DND-41 (cell line): ENCODE results near the gene RASD1.

ENCODE experiments used
- ATAC-seq: fragments of 200-7000 bp; cut with Tn5 transposase; 3 replicates; pipeline ENCODE4 v1.9.1; 2021; ENCODE audit warnings: low read depth; ENCODE audit not compliant: insufficient read depth
- DNase-seq: peaks from one replicate; pipeline ENCODE4 v3.0.0-alpha.2; 2020
- H2AFZ ChIP-seq: 2 replicates; pipeline ENCODE4 v1.6.0; 2012; ENCODE audit warnings: low read depth, low read length
- H3K27ac ChIP-seq: 2 replicates; pipeline ENCODE4 v1.5.1; 2012; ENCODE audit warnings: low read length, inconsistent platforms
- H3K27me3 ChIP-seq: fragments of 200-600 bp; sonication (generic); 2 replicates; pipeline ENCODE4 v1.6.0; 2012; ENCODE audit warnings: low read length, mild to moderate bottlenecking, inconsistent platforms; ENCODE audit not compliant: insufficient read depth, poor library complexity
- H3K36me3 ChIP-seq: 2 replicates; pipeline ENCODE4 v1.5.1; 2012; ENCODE audit warnings: low read length, inconsistent platforms; ENCODE audit not compliant: insufficient read depth
- H3K4me1 ChIP-seq: 2 replicates; pipeline ENCODE4 v1.5.1; 2012; ENCODE audit warnings: mild to moderate bottlenecking, low read length; ENCODE audit not compliant: insufficient read depth
- H3K4me2 ChIP-seq: 2 replicates; pipeline ENCODE4 v1.6.0; 2012; ENCODE audit warnings: mild to moderate bottlenecking, moderate library complexity, low read length, inconsistent platforms; ENCODE audit not compliant: insufficient read depth
- H3K4me3 ChIP-seq, 2 experiments: fragments of 200-600 bp in 1 of 2; shearing (Covaris generic) in 1 of 2; 2 replicates each; pipeline ENCODE4 v1.5.1; 2012 to 2016; ENCODE audit warnings: inconsistent platforms in 2 of 2, low read length in 2 of 2, mild to moderate bottlenecking in 2 of 2, low read depth in 1 of 2, moderate library complexity in 1 of 2
- H3K79me2 ChIP-seq: 2 replicates; pipeline ENCODE4 v1.6.0; 2012; ENCODE audit warnings: low read length, inconsistent platforms; ENCODE audit not compliant: insufficient read depth
- H3K9ac ChIP-seq: 2 replicates; pipeline ENCODE4 v1.6.0; 2012; ENCODE audit warnings: low read depth, mild to moderate bottlenecking, inconsistent platforms, low read length, moderate library complexity
- H3K9me3 ChIP-seq: 2 replicates; pipeline ENCODE4 v1.5.1; 2012; ENCODE audit warnings: low read length, moderate library complexity, mild to moderate bottlenecking, inconsistent platforms; ENCODE audit not compliant: insufficient read depth, severe bottlenecking
- H4K20me1 ChIP-seq: 2 replicates; pipeline ENCODE4 v1.6.0; 2012; ENCODE audit warnings: low read length; ENCODE audit not compliant: insufficient read depth
- CTCF ChIP-seq: IDR thresholded peaks from 2 replicates; pipeline ENCODE4 v1.5.1; 2012; ENCODE audit warnings: borderline replicate concordance, low read length, moderate library complexity, mild to moderate bottlenecking; ENCODE audit not compliant: poor library complexity, severe bottlenecking; ENCODE audit errors: extremely low read depth
- EZH2 ChIP-seq: IDR thresholded peaks from 3 replicates; pipeline ENCODE4 v1.6.1; 2012; ENCODE audit warnings: borderline replicate concordance, low read depth, mild to moderate bottlenecking, moderate library complexity, low read length, inconsistent platforms; ENCODE audit not compliant: severe bottlenecking

The RASD1 gene

GRCh38 chr17:17505610-17506171, 9.5 kb upstream of the RASD1 start:
- no peak overlapping the region for H2AFZ ChIP-seq
- H3K9ac ChIP-seq, result no peak overlapping the region
- peaks cover 4% of the 10 kb centered on the region; the same call in 1 of the 2 replicates for H4K20me1 ChIP-seq
- no peak overlapping the region for H3K4me3 ChIP-seq
- DNase-seq (no peak), ATAC-seq (no peak)
- no peaks in the 10 kb centered on the region for H3K79me2 ChIP-seq
- H3K9me3 ChIP-seq, result no peaks in the 10 kb centered on the region
- TF ChIP-seq EZH2, result no peak
- H3K36me3 ChIP-seq, result no peaks in the 10 kb centered on the region
- peaks cover 5% of the 10 kb centered on the region for H3K4me1 ChIP-seq
- no peak overlapping the region for H3K4me2 ChIP-seq
- H3K27me3 ChIP-seq, result no peaks in the 10 kb centered on the region
- H3K27ac ChIP-seq, result no peak overlapping the region

GRCh38 chr17:17505151-17505550, 9.0 kb upstream of the RASD1 start:
- Histone ChIP-seq H4K20me1 (peaks cover 4% of the 10 kb centered on the region; the same call in 1 of the 2 replicates), H3K4me1 (0 out of 2 replicates have a peak, but pooled peaks cover under 1% of the 10 kb centered on the region), H3K36me3 (no peaks in the 10 kb centered on the region), H3K79me2 (no peaks in the 10 kb centered on the region), H3K27me3 (no peaks in the 10 kb centered on the region), H3K27ac (no peak overlapping the region), H3K4me3 (no peak overlapping the region), H3K9me3 (no peaks in the 10 kb centered on the region), H3K4me2 (no peak overlapping the region), H3K9ac (no peak overlapping the region), H2AFZ (no peak overlapping the region)
- no peak for ATAC-seq
- TF ChIP-seq EZH2, result no peak
- no peak for TF ChIP-seq CTCF
- no peak for DNase-seq

GRCh38 chr17:17504341-17505140, 8.3 kb upstream of the RASD1 start:
- Histone ChIP-seq H3K36me3 (no peaks in the 10 kb centered on the region), H3K79me2 (no peaks in the 10 kb centered on the region), H3K9me3 (no peaks in the 10 kb centered on the region), H3K4me1 (no peaks in the 10 kb centered on the region), H3K27ac (no peak overlapping the region), H3K4me3 (no peak overlapping the region), H4K20me1 (peaks cover 4% of the 10 kb centered on the region; the same call in 1 of the 2 replicates), H3K9ac (no peak overlapping the region), H3K27me3 (no peaks in the 10 kb centered on the region), H3K4me2 (no peak overlapping the region), H2AFZ (no peak overlapping the region)
- TF ChIP-seq EZH2 (no peak), CTCF (no peak)
- ATAC-seq (no peak), DNase-seq (no peak)

GRCh38 chr17:17503566-17504130, 7.5 kb upstream of the RASD1 start:
- Histone ChIP-seq H2AFZ (no peak overlapping the region), H3K4me2 (no peak overlapping the region), H3K4me3 (no peak overlapping the region), H3K9ac (no peak overlapping the region), H3K79me2 (no peaks in the 10 kb centered on the region), H3K27ac (no peak overlapping the region), H4K20me1 (peaks cover 4% of the 10 kb centered on the region; the same call in 1 of the 2 replicates), H3K27me3 (no peaks in the 10 kb centered on the region), H3K4me1 (no peaks in the 10 kb centered on the region), H3K36me3 (no peaks in the 10 kb centered on the region), H3K9me3 (no peaks in the 10 kb centered on the region)
- no peak for TF ChIP-seq EZH2
- no peak for TF ChIP-seq CTCF
- ATAC-seq, result no peak
- no peak for DNase-seq
